Colonic mucosa (tissue), 4 donors: ENCODE results near the gene ANKRD13B. TPM values are rescaled to one million over a fixed set of nuclear protein-coding genes. Genes with fewer than 3 reads are reported as not detected.

Experiments used
- DNase-seq: peaks from one replicate; pipeline ENCODE4 v3.0.0-alpha.2; 2020
- H3K27ac ChIP-seq: fragments of 200-600 bp; one replicate; pipeline ENCODE4 v1.8.0; 2021
- H3K27me3 ChIP-seq: fragments of 200-600 bp; one replicate; pipeline ENCODE4 v1.8.0; 2021
- H3K36me3 ChIP-seq: fragments of 200-600 bp; one replicate; pipeline ENCODE4 v1.8.0; 2021
- H3K4me1 ChIP-seq: fragments of 200-600 bp; one replicate; pipeline ENCODE4 v1.8.0; 2021; ENCODE audit warnings: mild to moderate bottlenecking
- H3K4me3 ChIP-seq: fragments of 200-600 bp; one replicate; pipeline ENCODE4 v1.8.0; 2021
- H3K9ac ChIP-seq, 2 donors: one replicate each; pipeline ENCODE4 v1.7.0; 2013; ENCODE audit warnings: control low read depth in 2 of 2, low read depth in 2 of 2, low read length in 2 of 2
- H3K9me3 ChIP-seq: fragments of 200-600 bp; one replicate; pipeline ENCODE4 v1.8.0; 2021
- CTCF ChIP-seq: fragments of 200-600 bp; IDR thresholded peaks from one replicate; pipeline ENCODE4 v1.8.0; 2022; ENCODE audit warnings: antibody characterized with exemption, mild to moderate bottlenecking
- intact Hi-C: fragments of 100-400 bp; cut with DNase I; formaldehyde crosslinking; loops from one replicate; pipeline ENCODE4 v1.14.1; 2022
- total RNA-seq, 2 donors: library from RNA; stranded (reverse); fragmentation: NEBNext Ultra II Directional in 1 of 2; extraction: Animal tissue kit (Norgen Biotek cat#: 25700) in 1 of 2; gene quantifications; one replicate each; pipeline ENCODE4 v1.2.1, GENCODE V29; 2021
- donor health status: healthy.
- donor health status: DM: no; HTN: no; CAD: no.
- donor health status: DM: no; HTN: no; CAD: no.

Gene ANKRD13B
- total RNA-seq, 2 donors from 2014 or later, result 3.1 to 10.2 TPM

GRCh38 chr17:29567304-29567553, 25.7 kb upstream of the ANKRD13B start:
- Histone ChIP-seq H3K9ac (peak overlapping the region; percentile 74 to 84), H3K9me3 (no peaks in the 10 kb centered on the region), H3K27me3 (no peaks in the 10 kb centered on the region), H3K4me3 (peak overlapping the region; percentile 82), H3K4me1 (peaks cover 8% of the 10 kb centered on the region), H3K27ac (peak overlapping the region; percentile 94), H3K36me3 (no peaks in the 10 kb centered on the region)
- TF ChIP-seq CTCF, result no peak
- DNase-seq, result no peak
- intact Hi-C loops, result no loop called here

- Histone ChIP-seq H3K27me3 (no peaks in the 10 kb centered on the region), H3K4me3 (peak overlapping the region; percentile 82), H3K4me1 (peaks cover 8% of the 10 kb centered on the region), H3K36me3 (no peaks in the 10 kb centered on the region), H3K9me3 (no peaks in the 10 kb centered on the region), H3K9ac (peak overlapping the region; percentile 84 to 85), H3K27ac (peak overlapping the region; percentile 94)
- intact Hi-C loops, result no loop called here
- DNase-seq, result peak; percentile 80
- no peak for TF ChIP-seq CTCF
Observed at GRCh38 chr17:29567554-29568330, 25.2 kb upstream of the ANKRD13B start.

GRCh38 chr17:29568331-29569244, 24.3 kb upstream of the ANKRD13B start, which contains the start of gene TP53I13:
TP53I13 (plus strand) TSS chr17:29568701; CDS start chr17:29568759, 58 bp downstream.
- H3K4me1 ChIP-seq, result peaks cover 8% of the 10 kb centered on the region
- intact Hi-C loops, result no loop called here
- DNase-seq, result peak; percentile 95

GRCh38 chr17:29569245-29569950, 23.5 kb upstream of the ANKRD13B start:
- TF ChIP-seq CTCF, result no peak
- no peaks in the 10 kb centered on the region for H3K9me3 ChIP-seq
- peak; percentile 24 for DNase-seq
- peaks cover 11% of the 10 kb centered on the region for H3K4me1 ChIP-seq
- intact Hi-C loops, result no loop called here
- H3K9ac ChIP-seq, result peak overlapping the region; percentile 85 to 88
- peak overlapping the region; percentile 86 for H3K27ac ChIP-seq
- H3K36me3 ChIP-seq, result no peaks in the 10 kb centered on the region
- H3K4me3 ChIP-seq, result peak overlapping the region; percentile 82
- H3K27me3 ChIP-seq, result no peaks in the 10 kb centered on the region

More at GRCh38 chr17:29568331-29569244, 24.3 kb upstream of the ANKRD13B start, which contains the start of gene TP53I13:
- no peaks in the 10 kb centered on the region for H3K9me3 ChIP-seq
- H3K4me3 ChIP-seq, result peak within 1 kb of the TSS; percentile 82
- H3K27me3 ChIP-seq, result no peaks in the 10 kb centered on the region
- H3K27ac ChIP-seq, result peak within 1 kb of the TSS; percentile 94
- H3K36me3 ChIP-seq, result no peaks in the 10 kb centered on the region
- H3K9ac ChIP-seq, result peak within 1 kb of the TSS; percentile 85 to 88
- TF ChIP-seq CTCF, result no peak

DNA sequence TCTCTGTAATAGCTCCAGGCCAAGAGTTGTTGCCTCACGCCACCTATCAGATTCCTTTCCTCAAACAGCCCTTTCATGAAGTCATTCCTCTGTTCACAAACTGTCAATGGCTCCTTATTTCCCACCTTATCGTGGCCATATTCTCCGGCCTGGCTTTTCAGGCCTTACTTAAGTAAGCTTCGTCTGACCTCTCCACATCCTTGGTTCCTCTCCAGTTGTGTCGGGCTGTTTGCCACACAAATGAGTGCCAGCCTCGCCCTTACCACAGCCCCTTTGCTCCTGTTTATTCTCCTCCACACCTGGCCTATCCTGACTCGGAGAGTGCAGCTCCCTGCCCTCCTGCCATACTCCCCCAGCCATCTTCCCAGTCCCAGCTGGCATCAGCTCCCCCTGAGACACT, 22.4 kb upstream of the ANKRD13B start:
- H3K36me3 ChIP-seq, result no peaks in the 10 kb centered on the region
- no peaks in the 10 kb centered on the region for H3K27me3 ChIP-seq
- peaks cover 4% of the 10 kb centered on the region for H3K4me1 ChIP-seq
- no peaks in the 10 kb centered on the region for H3K9me3 ChIP-seq
- H3K4me3 ChIP-seq, result no peak overlapping the region
- intact Hi-C loops, result no loop called here
- no peak overlapping the region for H3K27ac ChIP-seq
- H3K9ac ChIP-seq, result no peak overlapping the region
- TF ChIP-seq CTCF, result no peak
- peak; percentile 19 for DNase-seq
